ENCODE results near the gene ZNF511. TPM values are rescaled to one million over a fixed set of nuclear protein-coding genes. Genes with fewer than 3 reads are reported as not detected.
"Not testable (repeated sequence)": the region's sequence is repeated elsewhere in the genome, so short reads cannot be mapped to it uniquely, and the experiment has no call there.

ZNF511 gene
- total RNA-seq, 2 experiments from 2014 or later: 68.8 to 95.0 TPM

- H3K9me2 ChIP-seq (ENCODE audit: insufficient read depth, low read length); H2AFZ ChIP-seq (ENCODE audit: low read length); H4K20me1 ChIP-seq (ENCODE audit: insufficient read depth, low read length); H3K4me1 ChIP-seq (ENCODE audit: insufficient read depth, low read length, poor library complexity, severe bottlenecking); DNase-seq (ENCODE audit: low spot score); CTCF ChIA-PET (ENCODE audit: unreplicated experiment); H3K27ac ChIP-seq (ENCODE audit: low read depth, low read length, poor library complexity, severe bottlenecking); H3K4me2 ChIP-seq (ENCODE audit: low read length); H3K9me3 ChIP-seq (ENCODE audit: low read length); POLR2A ChIA-PET; intact Hi-C loops (cut with micrococcal nuclease; ENCODE audit: unreplicated experiment); H3K79me2 ChIP-seq (ENCODE audit: insufficient read depth, low read depth, low read length); BruUV-seq (replicated peaks); H3K4me3 ChIP-seq (ENCODE audit: low read depth, low read length, poor library complexity, severe bottlenecking); H3K36me3 ChIP-seq (ENCODE audit: insufficient read depth, low read length): not testable (repeated sequence)
These were observed 13.5 kb downstream of the ZNF511 start for GRCh38 chr10:133322064-133322709.

DNA sequence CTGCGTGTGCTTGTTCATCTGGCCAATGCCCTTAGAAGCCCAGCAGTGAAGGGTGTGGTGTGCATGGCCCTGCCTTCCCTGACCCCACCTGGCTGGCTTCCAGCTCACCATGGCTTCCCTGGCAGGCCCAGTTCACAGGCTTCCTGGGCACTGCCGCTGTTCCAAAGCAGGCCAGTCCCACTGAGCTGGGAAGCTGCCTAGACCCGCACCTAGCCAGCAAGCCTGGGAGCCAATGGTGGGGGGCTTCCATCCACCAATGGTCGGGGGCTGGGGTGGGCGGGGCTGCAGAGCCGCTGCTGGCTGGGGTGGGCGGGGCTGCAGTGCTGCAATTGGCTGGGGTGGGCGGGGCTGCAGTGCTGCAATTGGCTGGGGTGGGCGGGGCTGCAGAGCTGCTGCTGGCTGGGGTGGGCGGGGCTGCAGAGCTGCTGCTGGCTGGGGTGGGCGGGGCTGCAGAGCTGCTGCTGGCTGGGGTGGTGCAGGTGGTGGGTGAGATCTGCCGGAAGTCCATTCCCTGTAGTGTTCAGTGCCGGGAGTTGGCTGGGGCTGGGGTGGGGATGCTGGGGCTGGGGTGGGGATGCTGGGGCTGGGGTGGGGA lies 15.6 kb downstream of the ZNF511 start:
- Histone ChIP-seq H2AFZ (ENCODE audit: low read length) (no peak overlapping the region), H3K4me2 (ENCODE audit: low read length) (peak overlapping the region; percentile 55), H3K36me3 (ENCODE audit: insufficient read depth, low read length) (no peaks in the 10 kb centered on the region), H4K20me1 (ENCODE audit: insufficient read depth, low read length) (no peaks in the 10 kb centered on the region), H3K79me2 (ENCODE audit: insufficient read depth, low read depth, low read length) (no peaks in the 10 kb centered on the region), H3K4me3 (ENCODE audit: low read depth, low read length, poor library complexity, severe bottlenecking) (no peak overlapping the region), H3K9me2 (ENCODE audit: insufficient read depth, low read length) (no peaks in the 10 kb centered on the region), H3K27ac (ENCODE audit: low read depth, low read length, poor library complexity, severe bottlenecking) (no peak overlapping the region), H3K9me3 (ENCODE audit: low read length) (no peaks in the 10 kb centered on the region), H3K4me1 (ENCODE audit: insufficient read depth, low read length, poor library complexity, severe bottlenecking) (peaks cover 9% of the 10 kb centered on the region)
- intact Hi-C loops (cut with micrococcal nuclease; ENCODE audit: unreplicated experiment): loop anchor here (2.0 kb wide), 1 partner anchor 15 kb away; the partner anchor contains the start of genes TUBGCP2 and ZNF511
- ChIA-PET POLR2A (interaction anchor here (0.6 to 0.9 kb wide), 6 partner anchors 15 to 872 kb away, joined by 3 to 9 read pairs (median 4); no protein-coding TSS in a partner anchor), CTCF (ENCODE audit: unreplicated experiment) (interaction anchor here (0.6 to 1.1 kb wide), 4 partner anchors 8 to 115 kb away, joined by 3 to 4 read pairs (median 4); no protein-coding TSS in a partner anchor)
- peak; percentile 84 for DNase-seq (ENCODE audit: low spot score)
- TF ChIP-seq CTCF (conservative IDR thresholded peaks at IDR 0.05; ENCODE audit: low read length) (no peak), EZH2phosphoT487 (IDR thresholded peaks at IDR 0.05; ENCODE audit: borderline replicate concordance, low read depth, low read length) (no peak)
- BruUV-seq (replicated peaks): no TSS peak

GRCh38 chr10:133324857-133325260 lies 16.1 kb downstream of the ZNF511 start:
- H2AFZ ChIP-seq (ENCODE audit: low read length): no peak overlapping the region
- peak overlapping the region; percentile 11 for H3K4me3 ChIP-seq (ENCODE audit: low read depth, low read length, poor library complexity, severe bottlenecking)

More at GRCh38 chr10:133324857-133325260, 16.1 kb downstream of the ZNF511 start:
- H3K9me3 ChIP-seq (ENCODE audit: low read length): no peaks in the 10 kb centered on the region
- intact Hi-C loops (cut with micrococcal nuclease; ENCODE audit: unreplicated experiment): loop anchor here (2.0 kb wide), 1 partner anchor 16 kb away; the partner anchor contains the start of genes TUBGCP2 and ZNF511
- H4K20me1 ChIP-seq (ENCODE audit: insufficient read depth, low read length): no peaks in the 10 kb centered on the region
- H3K79me2 ChIP-seq (ENCODE audit: insufficient read depth, low read depth, low read length): no peaks in the 10 kb centered on the region
- no peak for TF ChIP-seq EZH2phosphoT487 (IDR thresholded peaks at IDR 0.05; ENCODE audit: borderline replicate concordance, low read depth, low read length)
- no peak for TF ChIP-seq CTCF (conservative IDR thresholded peaks at IDR 0.05; ENCODE audit: low read length)
- no TSS peak for BruUV-seq (replicated peaks)
- H3K4me2 ChIP-seq (ENCODE audit: low read length): peak overlapping the region; percentile 55
- no peak overlapping the region for H3K27ac ChIP-seq (ENCODE audit: low read depth, low read length, poor library complexity, severe bottlenecking)
- no peaks in the 10 kb centered on the region for H3K9me2 ChIP-seq (ENCODE audit: insufficient read depth, low read length)
- CTCF ChIA-PET (ENCODE audit: unreplicated experiment): interaction anchor here (0.6 kb wide), 2 partner anchors 66 to 114 kb away, joined by 4 read pairs; no protein-coding TSS in a partner anchor
- DNase-seq (ENCODE audit: low spot score): no peak
- H3K4me1 ChIP-seq (ENCODE audit: insufficient read depth, low read length, poor library complexity, severe bottlenecking): peaks cover 9% of the 10 kb centered on the region
- POLR2A ChIA-PET: interaction anchor here (0.7 kb wide), 1 partner anchor 35 kb away, joined by 7 read pairs; no protein-coding TSS in a partner anchor
- no peaks in the 10 kb centered on the region for H3K36me3 ChIP-seq (ENCODE audit: insufficient read depth, low read length)

All from OCI-LY7 (cell line).